ENCODE results near the gene SCO2. TPM values are rescaled to one million over a fixed set of nuclear protein-coding genes. Genes with fewer than 3 reads are reported as not detected.

Gene SCO2
- total and polyA plus RNA-seq, 2 of the 13 experiments (the other 11 are each of a cell fraction or from before 2014, with no cell fraction given): 0.32 to 3.7 TPM

GRCh38 chr22:50525104-50525857, at the start of gene SCO2 (continued):
- TF ChIP-seq ZEB1 (IDR thresholded peaks at IDR 0.05; ENCODE audit: insufficient replicate concordance, low read depth) (no peak), ZSCAN12 (CRISPR knock-in tag; IDR thresholded peaks at IDR 0.05) (peak; percentile 86; the same call in 1 of the 2 replicates), YEATS4 (CRISPR knock-in tag; IDR thresholded peaks at IDR 0.05; ENCODE audit: borderline replicate concordance) (peak; percentile 51; the same call in 1 of the 2 replicates), ZFYVE20 (CRISPR knock-in tag; IDR thresholded peaks at IDR 0.05; ENCODE audit: borderline replicate concordance, low read depth) (no peak), ZNF660 (CRISPR knock-in tag; IDR thresholded peaks at IDR 0.05; ENCODE audit: borderline replicate concordance, low read depth) (no peak), ZNF782 (CRISPR knock-in tag; IDR thresholded peaks at IDR 0.05; ENCODE audit: borderline replicate concordance) (no peak; the same call in 1 of the 2 replicates), ONECUT2 (CRISPR knock-in tag; IDR thresholded peaks at IDR 0.05) (no peak), NCOA2 (CRISPR knock-in tag; IDR thresholded peaks at IDR 0.05) (no peak; the same call in 1 of the 2 replicates), NAIF1 (CRISPR knock-in tag; IDR thresholded peaks at IDR 0.05; ENCODE audit: borderline replicate concordance) (no peak), RFX5 (IDR thresholded peaks at IDR 0.05; ENCODE audit: low read depth, low read length) (no peak), ERF (CRISPR knock-in tag; IDR thresholded peaks at IDR 0.05) (peak; percentile 83), TCF12 (IDR thresholded peaks at IDR 0.05) (no peak), TCF12 (CRISPR knock-in tag; IDR thresholded peaks at IDR 0.05) (no peak), KDM2A (CRISPR knock-in tag; IDR thresholded peaks at IDR 0.05; ENCODE audit: borderline replicate concordance, low read depth) (peak; percentile 96), ZNF160 (CRISPR knock-in tag; IDR thresholded peaks at IDR 0.05) (no peak; the same call in 1 of the 2 replicates), CBX2 (IDR thresholded peaks at IDR 0.05; ENCODE audit: low read depth, low read length) (no peak), CBX2 (CRISPR knock-in tag; IDR thresholded peaks at IDR 0.05; ENCODE audit: low read depth) (no peak), RARG (CRISPR knock-in tag; IDR thresholded peaks at IDR 0.05; ENCODE audit: low read depth) (no peak), PBX2 (CRISPR knock-in tag; IDR thresholded peaks at IDR 0.05) (no peak), ZNF629 (CRISPR knock-in tag; conservative IDR thresholded peaks at IDR 0.05) (no peak), ZBTB37 (CRISPR knock-in tag; IDR thresholded peaks at IDR 0.05) (no peak), TCF7L2 (IDR thresholded peaks at IDR 0.05; ENCODE audit: low read depth, low read length) (no peak), ZNF749 (CRISPR knock-in tag; IDR thresholded peaks at IDR 0.05; ENCODE audit: borderline replicate concordance) (peak; percentile 85), ARID2 (CRISPR knock-in tag; IDR thresholded peaks at IDR 0.05; ENCODE audit: borderline replicate concordance) (no peak), ZFP37 (CRISPR knock-in tag; IDR thresholded peaks at IDR 0.05; ENCODE audit: borderline replicate concordance) (peak; percentile 74; the same call in 1 of the 2 replicates), HMGA1 (CRISPR knock-in tag; conservative IDR thresholded peaks at IDR 0.05) (no peak), KLF15 (CRISPR knock-in tag; IDR thresholded peaks at IDR 0.05; ENCODE audit: borderline replicate concordance) (no peak)

All from HepG2 (cell line).